Renal pelvis (tissue), 4 donors: ENCODE data around the gene CRY1. TPM values are rescaled to one million over a fixed set of nuclear protein-coding genes. Genes with fewer than 3 reads are reported as not detected.
"Not testable (repeated sequence)": the region's sequence is repeated elsewhere in the genome, so short reads cannot be mapped to it uniquely, and the experiment has no call there.

Experiments
- DNase-seq: peaks from one replicate; pipeline ENCODE4 v3.0.0-alpha.2; 2013
- polyA plus RNA-seq, 3 donors: library from polyadenylated mRNA; unstranded; fragments of 120-200 nt; gene quantifications; one replicate each; pipeline ENCODE4 v1.2.1, GENCODE V29; 2013; ENCODE audit not compliant: insufficient read length in 3 of 3

CRY1 gene
- polyA plus RNA-seq, 3 donors: 26.9 to 32.4 (median 28.7) TPM

- DNase-seq: no peak
Observed at GRCh38 chr12:107079172-107080011, 14.0 kb downstream of the CRY1 start.

GRCh38 chr12:107073266-107073665, 20.1 kb downstream of the CRY1 start:
- DNase-seq: not testable (repeated sequence)

GRCh38 chr12:107066691-107067090, 26.7 kb downstream of the CRY1 start:
- DNase-seq: no peak

- DNase-seq: no peak
Observed at GRCh38 chr12:107064687-107065086, 28.7 kb downstream of the CRY1 start.

GRCh38 chr12:107064243-107064642, 29.1 kb downstream of the CRY1 start:
- no peak for DNase-seq

- DNase-seq: no peak
Observed at GRCh38 chr12:107058190-107058589, 35.2 kb downstream of the CRY1 start.

- no peak for DNase-seq
Observed at GRCh38 chr12:107057071-107057834, 36.1 kb downstream of the CRY1 start.

- no peak for DNase-seq
Observed at GRCh38 chr12:107053709-107054108, 39.6 kb downstream of the CRY1 start.

GRCh38 chr12:107045186-107045585, 48.2 kb downstream of the CRY1 start:
- no peak for DNase-seq

GRCh38 chr12:107042801-107043200, 50.5 kb downstream of the CRY1 start:
- no peak for DNase-seq

GRCh38 chr12:107035733-107036132, 57.6 kb downstream of the CRY1 start:
- DNase-seq: no peak

GRCh38 chr12:107033758-107034739, 59.3 kb downstream of the CRY1 start:
- DNase-seq: no peak

GRCh38 chr12:107032266-107032665, 61.1 kb downstream of the CRY1 start:
- DNase-seq: no peak

GRCh38 chr12:107031061-107031460, 62.3 kb downstream of the CRY1 start:
- no peak for DNase-seq

GRCh38 chr12:107029081-107029480, 64.3 kb downstream of the CRY1 start:
- no peak for DNase-seq

GRCh38 chr12:107027636-107028053, 65.7 kb downstream of the CRY1 start:
- DNase-seq: peak; percentile 76

GRCh38 chr12:107026806-107027635, 66.3 kb downstream of the CRY1 start:
- DNase-seq: no peak

- DNase-seq: not testable (repeated sequence)
Observed at GRCh38 chr12:107026356-107026755, 67.0 kb downstream of the CRY1 start.

- no peak for DNase-seq
Observed at GRCh38 chr12:107025671-107026070, 67.7 kb downstream of the CRY1 start.

GRCh38 chr12:107019546-107019945, 73.8 kb downstream of the CRY1 start:
- DNase-seq: no peak

- DNase-seq: no peak
Observed at GRCh38 chr12:107017042-107017441, 76.3 kb downstream of the CRY1 start.
